Stimulated activated naive CD8-positive, alpha-beta T cell treated with anti-CD3 and anti-CD28 coated beads, Interleukin-15, Interleukin-2, amounts not matched to agents 100 ng/mL and 50 ng/mL, for 24 hours (primary cell): ENCODE data around the gene KAT7.

Experiments used
- H3K27ac Mint-ChIP-seq: one replicate; pipeline ENCODE4 v1.8.0; 2021; ENCODE audit warnings: mild to moderate bottlenecking, mixed read lengths
- H3K27me3 Mint-ChIP-seq: one replicate; pipeline ENCODE4 v1.8.0; 2021; ENCODE audit warnings: mixed read lengths
- H3K36me3 Mint-ChIP-seq: one replicate; pipeline ENCODE4 v1.8.0; 2021; ENCODE audit warnings: low read depth, mixed read lengths
- H3K4me1 Mint-ChIP-seq: one replicate; pipeline ENCODE4 v1.8.0; 2021; ENCODE audit warnings: low read depth, mixed read lengths
- H3K4me3 Mint-ChIP-seq: one replicate; pipeline ENCODE4 v1.8.0; 2021; ENCODE audit warnings: mild to moderate bottlenecking, mixed read lengths
- H3K9me3 Mint-ChIP-seq: one replicate; pipeline ENCODE4 v1.8.0; 2021; ENCODE audit warnings: mixed read lengths

The KAT7 gene

DNA sequence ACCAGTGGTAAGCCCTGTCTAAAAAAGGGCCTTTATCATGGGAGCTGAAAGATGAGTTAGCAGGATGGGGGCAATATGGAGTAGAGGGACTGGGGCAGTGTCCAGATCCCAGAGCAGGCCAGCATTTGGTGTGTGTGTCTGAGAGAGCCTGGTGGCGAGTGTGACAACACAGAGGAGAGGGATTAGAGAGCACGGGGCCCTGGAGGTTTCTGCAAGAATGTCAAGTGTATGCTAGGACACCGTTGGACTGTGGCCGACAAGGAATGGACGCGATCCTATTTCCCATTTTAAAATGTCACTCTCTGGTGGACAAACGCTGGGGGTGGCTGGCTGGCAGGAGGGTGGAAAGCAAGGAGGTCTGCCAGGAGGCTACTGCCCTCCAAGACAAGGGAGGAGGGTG is 47.0 kb downstream of the KAT7 start:
- H3K4me1 Mint-ChIP-seq = peaks cover 3% of the 10 kb centered on the region
- H3K27ac Mint-ChIP-seq = peak overlapping the region; percentile 15
- H3K36me3 Mint-ChIP-seq = peaks cover 37% of the 10 kb centered on the region
- H3K27me3 Mint-ChIP-seq = no peaks in the 10 kb centered on the region
- no peaks in the 10 kb centered on the region for H3K9me3 Mint-ChIP-seq
- no peak overlapping the region for H3K4me3 Mint-ChIP-seq

DNA sequence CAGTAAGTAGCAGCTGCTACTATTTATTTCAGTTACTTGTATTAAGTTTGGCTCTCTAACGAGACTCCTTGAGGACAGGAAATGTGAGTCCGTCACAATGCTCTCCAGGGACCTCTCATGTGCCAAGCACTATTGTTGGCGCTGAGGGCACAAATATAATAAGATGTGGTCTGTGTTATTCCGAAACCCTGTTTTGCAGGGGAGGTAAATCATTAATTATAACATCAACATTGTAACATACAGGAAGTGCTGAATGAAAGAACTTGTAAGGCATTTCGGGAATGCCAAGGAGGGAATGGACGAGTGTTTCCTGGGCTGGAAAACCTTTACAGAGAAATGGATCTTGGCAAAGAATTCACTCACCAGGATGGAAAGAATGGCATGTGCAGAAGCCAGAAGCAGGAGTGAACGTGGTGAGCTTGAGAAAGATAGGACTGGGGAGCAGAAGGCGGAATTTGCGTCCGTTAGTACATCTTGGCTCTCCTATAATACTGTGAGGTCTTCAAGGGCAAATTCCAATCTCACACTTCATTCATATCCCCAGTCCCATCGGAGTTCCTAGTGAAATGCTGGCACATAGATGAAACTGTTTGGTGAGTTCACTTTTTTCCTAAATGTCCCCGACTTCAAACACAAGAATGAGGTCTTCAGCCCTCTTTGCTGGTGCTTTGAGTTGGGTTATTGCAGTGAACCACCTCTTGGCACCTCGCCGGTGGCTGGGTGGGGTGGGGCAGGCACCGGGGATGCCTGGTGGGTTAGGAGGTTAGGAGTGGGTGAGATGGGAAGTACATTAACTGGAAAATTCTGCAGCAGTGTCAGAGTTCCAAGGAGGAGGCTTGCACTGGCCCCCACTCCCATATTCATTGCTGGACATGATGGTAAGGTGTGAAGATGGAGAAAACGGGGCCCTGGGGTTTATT is 47.9 kb downstream of the KAT7 start:
- H3K27ac Mint-ChIP-seq = no peak overlapping the region
- no peaks in the 10 kb centered on the region for H3K27me3 Mint-ChIP-seq
- peaks cover 33% of the 10 kb centered on the region for H3K36me3 Mint-ChIP-seq
- no peak overlapping the region for H3K4me3 Mint-ChIP-seq
- H3K4me1 Mint-ChIP-seq = peaks cover 3% of the 10 kb centered on the region
- H3K9me3 Mint-ChIP-seq = no peaks in the 10 kb centered on the region

DNA sequence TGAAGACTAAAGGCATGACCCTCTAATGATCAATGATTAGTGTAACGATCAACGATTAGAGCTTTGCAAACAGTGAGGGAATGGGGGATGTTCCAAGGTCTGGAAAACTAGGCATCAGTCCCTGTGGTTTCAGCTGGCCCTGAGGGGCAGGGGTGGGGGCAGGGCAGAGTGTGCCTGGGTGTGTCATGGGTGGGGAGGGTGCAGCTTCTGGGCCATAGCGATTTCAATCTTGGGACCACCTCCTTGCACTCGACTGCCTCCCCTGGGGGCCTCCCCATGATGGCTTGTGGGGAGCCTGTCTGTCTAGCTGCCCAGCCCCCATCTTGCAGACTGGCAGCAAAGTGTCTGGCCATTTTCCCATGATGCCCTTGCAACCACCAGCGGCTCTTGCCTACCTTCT is 51.0 kb downstream of the KAT7 start:
- Mint-ChIP-seq H3K4me1 (no peaks in the 10 kb centered on the region), H3K27me3 (no peaks in the 10 kb centered on the region), H3K27ac (no peak overlapping the region), H3K4me3 (no peak overlapping the region), H3K36me3 (peaks cover 14% of the 10 kb centered on the region), H3K9me3 (no peaks in the 10 kb centered on the region)

DNA sequence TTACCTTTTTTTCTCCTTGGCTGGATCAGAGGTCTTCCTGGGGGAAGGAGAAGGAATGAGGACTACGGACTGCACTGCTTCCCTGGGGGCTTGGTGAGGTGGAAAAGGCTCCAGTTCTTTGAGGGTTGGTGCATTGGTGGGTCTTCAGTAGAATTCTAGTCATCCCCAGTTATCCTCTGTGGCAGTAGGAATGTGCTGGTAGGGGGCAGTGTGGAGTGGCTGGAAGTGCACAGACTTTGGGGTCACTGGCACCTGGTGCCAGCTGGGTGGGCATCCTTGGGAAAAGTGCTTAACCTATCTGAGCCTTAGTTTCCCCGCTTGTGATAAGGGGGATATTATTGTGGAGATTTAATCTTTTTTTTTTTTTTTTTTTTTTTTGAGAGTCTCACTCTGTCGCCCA is 53.1 kb downstream of the KAT7 start:
- H3K4me3 Mint-ChIP-seq = no peak overlapping the region
- no peaks in the 10 kb centered on the region for H3K27me3 Mint-ChIP-seq
- no peak overlapping the region for H3K27ac Mint-ChIP-seq
- H3K9me3 Mint-ChIP-seq = no peaks in the 10 kb centered on the region
- peaks cover 7% of the 10 kb centered on the region for H3K4me1 Mint-ChIP-seq
- peaks cover 7% of the 10 kb centered on the region for H3K36me3 Mint-ChIP-seq

DNA sequence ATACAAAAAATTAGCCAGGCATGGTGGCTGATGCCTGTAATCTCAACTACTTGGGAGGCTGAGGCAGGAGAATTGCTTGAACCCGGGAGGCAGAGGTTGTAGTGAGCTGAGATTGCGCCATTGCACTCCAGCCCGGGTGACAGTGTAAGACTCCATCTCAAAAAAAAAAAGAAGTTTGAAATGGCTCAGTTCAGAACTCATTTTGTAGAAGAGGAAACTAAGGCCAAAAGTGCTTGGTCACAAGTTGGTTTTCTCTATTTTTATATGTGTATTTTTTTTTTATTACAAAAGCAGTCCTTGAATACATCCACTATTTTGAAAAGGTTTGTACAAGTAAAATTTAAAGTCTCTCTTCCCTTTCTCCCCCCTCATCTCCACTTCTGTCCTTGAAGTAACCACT is 53.9 kb downstream of the KAT7 start:
- Mint-ChIP-seq H3K36me3 (peaks cover 5% of the 10 kb centered on the region), H3K4me3 (no peak overlapping the region), H3K4me1 (peaks cover 7% of the 10 kb centered on the region), H3K27me3 (no peaks in the 10 kb centered on the region), H3K27ac (no peak overlapping the region), H3K9me3 (no peaks in the 10 kb centered on the region)

DNA sequence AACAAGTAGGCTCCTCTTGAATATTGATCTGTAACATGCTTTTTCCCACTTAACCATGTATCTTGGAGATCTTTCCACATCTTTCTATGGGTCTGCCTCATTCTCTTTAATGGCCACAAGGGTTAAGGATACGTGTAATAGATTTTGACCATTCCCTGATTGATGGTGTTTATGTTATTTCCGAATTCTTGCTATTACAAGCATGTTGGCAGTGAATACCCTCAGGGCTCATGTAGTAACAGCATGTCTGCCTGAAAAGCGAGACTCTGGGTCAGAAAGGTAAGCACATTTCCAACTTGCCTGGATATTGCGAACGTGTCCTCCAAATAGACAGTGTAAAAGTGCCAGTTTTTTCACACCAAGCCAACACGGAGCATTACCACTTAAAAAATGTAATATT is 54.4 kb downstream of the KAT7 start:
- no peaks in the 10 kb centered on the region for H3K27me3 Mint-ChIP-seq
- H3K4me3 Mint-ChIP-seq = no peak overlapping the region
- H3K36me3 Mint-ChIP-seq = peaks cover 5% of the 10 kb centered on the region
- no peak overlapping the region for H3K27ac Mint-ChIP-seq
- peaks cover 7% of the 10 kb centered on the region for H3K4me1 Mint-ChIP-seq
- no peaks in the 10 kb centered on the region for H3K9me3 Mint-ChIP-seq

DNA sequence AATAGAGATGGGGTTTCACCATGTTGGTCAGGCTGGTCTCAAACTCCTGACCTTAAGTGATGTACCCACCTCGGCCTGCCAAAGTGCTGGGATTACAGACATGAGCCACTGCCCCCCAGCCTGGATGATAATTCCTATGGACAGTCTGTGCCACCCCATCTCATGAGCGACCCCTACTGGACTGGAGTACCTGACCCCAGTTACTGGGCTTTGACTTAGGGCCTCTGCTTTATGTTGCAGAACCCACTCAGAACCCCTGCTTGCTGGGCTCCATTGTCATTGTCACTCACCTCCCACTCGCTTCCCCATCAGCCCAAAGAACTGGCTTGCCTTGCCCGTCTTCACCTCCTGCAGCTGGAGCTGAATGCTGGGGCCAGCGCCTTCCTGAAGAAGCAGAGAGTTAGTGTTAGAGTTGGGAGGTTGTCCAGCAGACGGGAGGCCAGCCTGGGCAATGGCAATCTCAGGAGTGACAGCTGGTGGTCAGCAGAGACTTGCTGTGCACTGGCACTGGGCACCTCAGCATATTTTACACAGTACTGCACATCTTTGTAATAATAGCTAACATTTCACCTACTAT is 55.4 kb downstream of the KAT7 start:
- Mint-ChIP-seq H3K4me1 (peaks cover 7% of the 10 kb centered on the region), H3K27ac (no peak overlapping the region), H3K36me3 (peaks cover 5% of the 10 kb centered on the region), H3K27me3 (no peaks in the 10 kb centered on the region), H3K9me3 (no peaks in the 10 kb centered on the region), H3K4me3 (no peak overlapping the region)

DNA sequence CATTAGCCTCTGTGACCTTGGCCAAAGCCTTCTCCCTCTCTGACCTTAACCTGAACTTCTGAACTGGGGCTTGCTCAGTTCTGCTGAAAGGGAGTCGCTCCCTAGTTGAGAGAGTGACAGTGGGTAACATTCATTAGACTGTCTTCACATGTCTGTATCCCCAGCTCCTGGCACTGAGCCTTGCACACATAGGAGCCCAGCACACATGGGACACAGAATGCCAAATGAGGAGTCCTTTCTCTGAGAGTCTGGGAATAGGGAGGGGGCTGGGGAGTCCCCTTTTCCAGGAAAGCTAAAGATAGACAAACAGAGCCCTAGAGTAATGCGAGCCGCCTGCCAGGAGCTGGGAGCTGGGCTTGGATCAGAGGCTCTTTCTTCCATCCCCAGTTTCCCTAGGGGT is 56.8 kb downstream of the KAT7 start:
- H3K4me1 Mint-ChIP-seq = peaks cover 7% of the 10 kb centered on the region
- H3K4me3 Mint-ChIP-seq = no peak overlapping the region

DNA sequence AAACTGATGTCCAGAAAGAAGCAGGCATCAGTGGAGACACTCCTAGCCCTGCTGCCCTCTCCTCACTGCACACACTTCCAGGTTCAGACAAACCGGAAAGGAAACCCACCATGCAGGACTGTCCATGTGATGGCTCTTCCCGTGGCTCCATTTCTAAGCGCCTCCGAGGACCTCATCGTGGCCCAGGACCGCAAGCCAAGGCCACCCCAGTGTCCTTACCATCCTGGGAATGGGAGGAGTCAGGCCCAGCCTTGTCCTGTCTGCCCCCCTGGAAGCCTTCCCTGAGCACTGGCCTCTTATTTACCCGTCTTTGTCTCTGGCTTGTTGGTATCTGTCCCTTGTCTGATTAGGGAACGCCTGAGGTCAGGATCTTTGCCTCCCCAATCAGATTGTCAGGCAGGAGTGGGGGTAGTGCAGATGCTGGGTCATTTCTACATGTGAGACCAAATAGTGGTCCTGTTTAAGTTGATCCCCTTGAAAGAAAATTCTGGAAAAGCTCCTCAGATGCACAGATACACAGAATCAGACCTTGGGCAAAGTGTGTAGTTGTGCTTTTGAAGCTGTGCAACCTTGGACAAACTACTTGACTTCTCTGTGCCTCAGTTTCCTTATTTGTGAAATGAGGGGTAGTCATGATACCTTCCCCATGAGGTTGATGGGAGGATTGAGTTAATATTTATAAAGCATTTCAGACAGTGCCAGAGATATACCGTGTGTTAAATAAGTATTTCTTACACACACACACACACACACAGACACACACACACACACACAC is 58.6 kb downstream of the KAT7 start:
- H3K4me1 Mint-ChIP-seq = peaks cover 21% of the 10 kb centered on the region
- no peak overlapping the region for H3K27ac Mint-ChIP-seq
- H3K27me3 Mint-ChIP-seq = no peaks in the 10 kb centered on the region
- peaks cover 5% of the 10 kb centered on the region for H3K36me3 Mint-ChIP-seq
- H3K4me3 Mint-ChIP-seq = no peak overlapping the region
- H3K9me3 Mint-ChIP-seq = no peaks in the 10 kb centered on the region

More for the DNA sequence above, 56.8 kb downstream of the KAT7 start:
- no peaks in the 10 kb centered on the region for H3K9me3 Mint-ChIP-seq
- H3K36me3 Mint-ChIP-seq = peaks cover 5% of the 10 kb centered on the region
- H3K27ac Mint-ChIP-seq = peak overlapping the region; percentile 16
- H3K27me3 Mint-ChIP-seq = no peaks in the 10 kb centered on the region

DNA sequence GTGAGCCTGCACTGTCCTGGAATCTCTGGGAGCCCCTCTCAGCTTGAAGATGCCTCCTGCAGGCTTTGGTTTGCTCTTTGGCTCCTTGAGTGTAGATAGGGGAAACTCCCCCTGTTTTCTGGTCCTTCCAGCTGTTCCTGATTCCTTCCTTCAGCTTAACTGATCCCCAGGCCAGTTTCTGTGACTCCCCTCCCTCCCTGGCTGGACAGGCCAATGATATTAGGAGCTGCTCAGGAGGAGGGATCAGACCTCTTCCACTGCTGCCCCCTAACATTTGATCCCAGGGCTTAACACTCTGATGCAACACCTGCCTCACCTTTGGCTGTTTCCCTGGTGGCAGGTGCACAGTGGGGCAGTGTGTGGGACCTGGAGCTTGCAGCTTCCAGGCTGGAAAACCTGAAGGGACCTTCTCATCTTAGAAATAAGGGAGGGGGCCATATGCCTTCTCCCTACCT is 59.6 kb downstream of the KAT7 start, which contains the start of gene TAC4:
Gene TAC4, minus strand, starts transcription at position 51 of the 455 bp plus-strand sequence. CDS start 52 bp downstream, outside the sequence.
- H3K9me3 Mint-ChIP-seq = no peaks in the 10 kb centered on the region
- H3K4me3 Mint-ChIP-seq = no peak within 1 kb of the TSS
- peaks cover 23% of the 10 kb centered on the region for H3K4me1 Mint-ChIP-seq
- H3K27me3 Mint-ChIP-seq = no peaks in the 10 kb centered on the region
- no peak within 1 kb of the TSS for H3K27ac Mint-ChIP-seq
- no peaks in the 10 kb centered on the region for H3K36me3 Mint-ChIP-seq

DNA sequence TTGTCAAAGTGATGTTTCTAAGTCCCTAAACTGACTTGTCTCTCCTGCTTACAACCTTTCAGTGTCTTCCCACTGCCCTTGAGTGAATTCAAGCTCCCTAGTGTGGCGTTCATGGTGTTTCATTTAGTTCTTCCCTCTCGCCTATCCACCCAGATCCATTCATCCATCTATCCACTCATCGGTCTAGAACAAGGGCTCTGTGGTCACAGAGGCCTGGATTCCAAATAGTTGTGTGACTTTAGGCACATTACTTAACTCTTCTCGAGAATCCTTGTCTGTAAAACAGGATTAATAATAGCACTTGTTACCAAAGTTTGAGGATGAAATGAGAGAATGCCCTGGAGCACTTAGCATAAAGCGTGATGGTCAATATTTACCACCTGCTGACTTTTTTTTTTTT is 60.3 kb downstream of the KAT7 start:
- no peak overlapping the region for H3K4me3 Mint-ChIP-seq
- H3K9me3 Mint-ChIP-seq = no peaks in the 10 kb centered on the region
- H3K4me1 Mint-ChIP-seq = peaks cover 23% of the 10 kb centered on the region
- no peak overlapping the region for H3K27ac Mint-ChIP-seq
- no peaks in the 10 kb centered on the region for H3K36me3 Mint-ChIP-seq
- no peaks in the 10 kb centered on the region for H3K27me3 Mint-ChIP-seq

DNA sequence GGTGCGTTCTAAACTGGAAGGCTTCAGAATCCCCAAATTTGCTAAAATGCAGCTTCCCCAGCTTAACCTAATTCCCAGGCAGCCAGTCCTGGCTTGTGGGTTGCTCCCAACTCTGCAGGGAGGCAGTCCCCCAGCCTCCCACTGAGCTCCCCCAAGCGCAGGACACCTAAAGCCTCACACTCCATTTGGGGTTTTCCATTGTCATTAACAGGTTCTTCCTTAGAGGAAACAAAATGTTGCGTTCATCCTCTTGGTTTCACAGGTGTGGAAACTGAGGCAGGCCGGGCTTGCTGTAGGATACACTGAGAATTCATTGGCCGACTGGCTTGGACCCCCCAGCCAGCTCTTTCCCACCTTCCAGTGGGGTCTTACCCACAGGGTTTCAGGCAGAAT is 61.7 kb downstream of the KAT7 start:
- Mint-ChIP-seq H3K4me1 (peaks cover 18% of the 10 kb centered on the region), H3K9me3 (no peaks in the 10 kb centered on the region), H3K36me3 (no peaks in the 10 kb centered on the region), H3K27me3 (peaks cover 3% of the 10 kb centered on the region), H3K4me3 (peak overlapping the region; percentile 72), H3K27ac (peak overlapping the region; percentile 57)

DNA sequence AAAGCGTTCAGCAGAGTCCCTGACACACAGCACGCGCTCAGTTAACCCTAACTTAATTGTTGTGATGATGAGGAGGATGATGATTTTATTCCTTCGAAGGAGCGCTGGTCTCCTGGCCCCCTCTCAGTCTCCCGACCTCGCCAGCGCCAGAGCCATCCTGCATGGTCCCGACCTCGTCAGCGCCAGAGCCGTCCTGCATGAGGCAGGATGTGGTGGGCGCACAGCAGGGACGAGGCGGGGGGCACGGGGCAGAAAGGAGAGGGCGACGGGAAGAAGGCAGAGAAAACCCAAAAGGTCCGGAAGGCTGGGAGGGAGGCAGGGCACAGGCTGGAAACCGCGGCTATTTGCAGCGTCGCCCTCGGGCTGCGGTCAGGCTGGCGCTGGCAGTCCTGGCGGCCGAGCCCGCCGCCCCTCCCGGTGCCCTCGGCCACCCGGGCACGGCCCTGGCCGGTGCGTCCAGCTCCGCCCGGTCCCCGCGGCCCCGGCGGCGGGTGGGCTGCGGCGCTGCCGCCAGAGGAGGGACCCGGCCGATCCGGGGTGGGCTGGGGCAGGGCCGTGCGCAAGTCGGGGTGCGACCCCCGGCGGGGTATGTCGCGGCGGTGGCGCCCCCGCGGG is 62.4 kb downstream of the KAT7 start:
- peak overlapping the region; percentile 72 for H3K4me3 Mint-ChIP-seq
- H3K4me1 Mint-ChIP-seq = peaks cover 16% of the 10 kb centered on the region
- no peaks in the 10 kb centered on the region for H3K36me3 Mint-ChIP-seq
- peak overlapping the region; percentile 57 for H3K27ac Mint-ChIP-seq
- H3K9me3 Mint-ChIP-seq = no peaks in the 10 kb centered on the region
- H3K27me3 Mint-ChIP-seq = peaks cover 3% of the 10 kb centered on the region

DNA sequence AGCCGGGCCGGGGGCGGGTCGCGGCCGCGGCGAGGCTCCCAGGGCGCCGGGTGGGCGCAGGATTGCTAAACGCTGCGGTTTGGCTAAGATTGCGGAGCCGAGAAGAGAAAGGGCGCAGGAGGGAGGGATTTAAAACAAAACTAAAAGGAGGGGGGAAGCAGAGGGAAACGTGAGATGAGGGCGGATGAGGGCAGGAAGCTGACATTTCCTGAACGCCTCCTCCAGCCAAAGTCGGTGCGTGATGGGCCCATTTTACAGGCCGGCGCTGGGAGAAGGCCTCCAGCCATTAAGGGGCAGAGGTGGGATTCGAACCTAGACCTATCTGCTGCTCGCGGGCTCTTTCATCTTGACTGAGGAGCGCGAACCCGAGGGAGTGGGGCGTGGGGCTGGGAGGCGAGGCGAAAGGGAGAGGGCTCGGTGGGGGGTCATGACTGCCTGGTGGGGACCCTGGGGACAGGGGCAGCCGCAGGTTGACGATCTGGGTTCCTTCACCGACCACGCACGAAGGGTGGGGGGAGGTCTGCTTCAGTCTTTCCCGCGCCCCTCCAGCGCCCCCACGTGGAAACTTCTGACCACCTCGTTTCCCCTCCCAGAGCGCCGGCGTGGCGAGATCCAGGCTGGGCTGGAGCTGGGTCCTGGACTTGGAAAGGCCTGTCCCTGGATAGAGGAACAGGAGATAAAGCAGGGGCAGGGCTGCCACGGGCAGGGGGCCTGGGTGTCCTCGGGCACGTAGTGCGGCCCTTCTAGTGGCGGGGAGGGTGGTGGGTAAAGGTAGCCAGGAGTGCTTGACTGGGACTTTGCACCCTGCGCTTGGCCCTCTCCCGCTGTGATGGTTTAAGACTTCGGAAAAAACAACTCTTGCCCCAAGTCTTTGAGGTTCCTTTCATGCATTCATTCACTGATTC is 63.2 kb downstream of the KAT7 start:
- Mint-ChIP-seq H3K27me3 (peaks cover 3% of the 10 kb centered on the region), H3K27ac (peak overlapping the region; percentile 76), H3K36me3 (no peaks in the 10 kb centered on the region), H3K4me1 (peaks cover 16% of the 10 kb centered on the region), H3K9me3 (no peaks in the 10 kb centered on the region), H3K4me3 (peak overlapping the region; percentile 82)
